Smooth muscle cell of the brain vasculature (primary cell): ENCODE data around the gene GMDS.

Experiments used
- DNase-seq: peaks from one replicate; pipeline ENCODE4 v3.0.0-alpha.2; 2012; ENCODE audit warnings: low read depth, low spot score

Gene GMDS

GRCh38 chr6:1592852-1593251 lies 652.6 kb downstream of the GMDS start:
- no peak for DNase-seq

GRCh38 chr6:1591926-1592325 lies 653.5 kb downstream of the GMDS start:
- DNase-seq, result no peak

GRCh38 chr6:1591243-1591642 lies 654.2 kb downstream of the GMDS start:
- no peak for DNase-seq

- DNase-seq, result no peak
These were observed 654.8 kb downstream of the GMDS start for GRCh38 chr6:1590580-1590979.

GRCh38 chr6:1589208-1589607 lies 656.2 kb downstream of the GMDS start:
- no peak for DNase-seq

- no peak for DNase-seq
These were observed 657.4 kb downstream of the GMDS start for GRCh38 chr6:1587977-1588376.

GRCh38 chr6:1587546-1587945 lies 657.9 kb downstream of the GMDS start:
- DNase-seq, result no peak

GRCh38 chr6:1586861-1587450 lies 658.4 kb downstream of the GMDS start:
- no peak for DNase-seq

- no peak for DNase-seq
These were observed 659.1 kb downstream of the GMDS start for GRCh38 chr6:1586256-1586655.

GRCh38 chr6:1585669-1586049 lies 659.7 kb downstream of the GMDS start:
- no peak for DNase-seq

- no peak for DNase-seq
These were observed 660.3 kb downstream of the GMDS start for GRCh38 chr6:1584996-1585668.

GRCh38 chr6:1584146-1584545 lies 661.3 kb downstream of the GMDS start:
- DNase-seq, result no peak

- DNase-seq, result no peak
These were observed 664.0 kb downstream of the GMDS start for GRCh38 chr6:1581120-1581991.

- no peak for DNase-seq
These were observed 664.8 kb downstream of the GMDS start for GRCh38 chr6:1580585-1580984.

- DNase-seq, result no peak
These were observed 665.3 kb downstream of the GMDS start for GRCh38 chr6:1580109-1580508.

GRCh38 chr6:1579096-1579495 lies 666.3 kb downstream of the GMDS start:
- no peak for DNase-seq

- DNase-seq, result no peak
These were observed 667.3 kb downstream of the GMDS start for GRCh38 chr6:1577896-1578745.

- no peak for DNase-seq
These were observed 668.2 kb downstream of the GMDS start for GRCh38 chr6:1577146-1577680.

GRCh38 chr6:1576711-1577110 lies 668.7 kb downstream of the GMDS start:
- DNase-seq, result no peak

GRCh38 chr6:1576166-1576565 lies 669.2 kb downstream of the GMDS start:
- DNase-seq, result no peak

GRCh38 chr6:1575210-1576041 lies 670.0 kb downstream of the GMDS start:
- DNase-seq, result no peak
